GM12874 (cell line): ENCODE data around the gene LYPLA2.

Experiments used
- CTCF ChIP-seq: IDR thresholded peaks from 2 replicates; pipeline ENCODE4 v1.5.1; 2011; ENCODE audit warnings: low read depth, mild to moderate bottlenecking, control low read depth, low read length, moderate library complexity; ENCODE audit not compliant: insufficient read depth

LYPLA2 gene

GRCh38 chr1:23768733-23769132, 22.2 kb upstream of the LYPLA2 start:
- no peak for TF ChIP-seq CTCF

GRCh38 chr1:23772049-23772853, 18.7 kb upstream of the LYPLA2 start:
- TF ChIP-seq CTCF: peak; percentile 93

GRCh38 chr1:23772854-23773242, 18.1 kb upstream of the LYPLA2 start:
- no peak for TF ChIP-seq CTCF

- TF ChIP-seq CTCF: no peak
Observed at GRCh38 chr1:23774174-23774880, 16.6 kb upstream of the LYPLA2 start.

- TF ChIP-seq CTCF: no peak
Observed at GRCh38 chr1:23776217-23776616, 14.7 kb upstream of the LYPLA2 start.

GRCh38 chr1:23777979-23778814, 12.7 kb upstream of the LYPLA2 start, which contains the start of gene PITHD1:
Gene PITHD1, plus strand, starts transcription at chr1:23778418. Its CDS starts 98 bp downstream, at chr1:23778516.
- TF ChIP-seq CTCF: no peak
